Hair follicular keratinocyte (primary cell): ENCODE measurements around the gene PARP15. TPM values are rescaled to one million over a fixed set of nuclear protein-coding genes. Genes with fewer than 3 reads are reported as not detected.

Experiments used
- total RNA-seq: library from RNA; depleted of rRNA; stranded (reverse); fragments of >200 nt; gene quantifications from 2 replicates; pipeline ENCODE4 v1.2.3, GENCODE V29; 2015

The PARP15 gene
- total RNA-seq = 0.04 TPM in 1 of 2 replicates, not detected in the other

DNA sequence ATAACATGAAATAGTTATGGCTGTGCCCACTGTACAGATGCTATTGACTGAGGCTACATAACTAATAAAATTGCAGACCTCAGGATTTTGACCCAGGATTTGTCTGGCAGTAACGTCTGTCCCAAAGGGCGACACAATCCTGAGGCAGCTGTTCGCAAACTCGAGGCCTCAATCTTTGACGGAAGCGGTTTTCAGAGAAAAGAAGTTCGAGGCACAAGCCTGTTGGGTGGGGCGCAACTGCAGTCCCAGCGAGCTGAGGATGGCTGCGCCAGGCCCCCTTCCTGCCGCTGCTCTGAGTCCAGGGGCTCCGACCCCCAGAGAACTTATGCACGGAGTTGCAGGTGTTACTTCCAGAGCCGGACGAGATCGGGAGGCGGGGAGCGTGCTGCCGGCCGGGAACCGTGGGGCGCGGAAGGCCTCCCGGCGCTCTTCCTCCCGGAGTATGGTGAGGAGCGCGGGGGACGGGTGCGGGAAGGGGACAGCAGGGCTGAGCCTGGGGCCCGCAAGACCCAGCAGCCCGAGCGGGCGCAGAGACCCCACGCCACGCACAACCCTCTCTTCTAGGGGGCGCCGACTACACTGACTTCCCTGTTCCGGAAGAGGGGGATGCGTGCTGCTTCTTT lies at the start of gene PARP15:
Gene PARP15, plus strand, starts transcription at position 242 of the 623 bp plus-strand sequence. Its CDS starts 18 bp downstream, at position 260.

DNA sequence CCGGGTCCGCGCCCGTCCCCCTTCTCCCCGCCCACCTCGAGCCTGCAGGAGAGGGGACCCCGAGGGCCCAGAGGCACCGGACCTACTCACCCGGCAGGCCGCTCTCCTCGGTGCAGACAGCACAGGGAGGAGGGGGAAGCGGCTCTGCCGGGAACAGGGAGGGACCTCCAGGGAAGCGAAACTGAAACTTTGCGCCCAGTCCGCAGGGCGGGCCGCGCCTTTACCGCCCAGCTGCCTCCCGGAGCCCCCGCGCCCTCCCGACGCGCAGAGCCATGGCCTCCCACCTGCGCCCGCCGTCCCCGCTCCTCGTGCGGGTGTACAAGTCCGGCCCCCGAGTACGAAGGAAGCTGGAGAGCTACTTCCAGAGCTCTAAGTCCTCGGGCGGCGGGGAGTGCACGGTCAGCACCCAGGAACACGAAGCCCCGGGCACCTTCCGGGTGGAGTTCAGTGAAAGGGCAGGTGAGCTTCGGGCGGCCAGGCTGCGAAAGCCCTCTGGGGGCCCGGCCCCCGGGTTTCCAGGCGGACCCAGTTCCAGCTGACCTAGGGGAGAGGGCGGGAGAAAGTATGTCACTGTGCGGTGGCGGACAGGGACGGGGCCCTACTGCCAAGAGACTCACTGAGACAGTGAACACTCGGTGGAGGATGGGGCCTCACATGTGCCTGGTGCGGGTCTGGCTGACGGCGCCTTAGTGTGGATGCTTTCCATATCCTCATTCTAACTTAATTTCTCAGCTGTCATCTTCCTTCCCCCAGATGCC lies 13.1 kb upstream of the PARP15 start, which contains the start of the genes DTX3L and PARP9:
Gene DTX3L, plus strand, starts transcription at position 184 of the 758 bp plus-strand sequence. Its CDS starts 89 bp downstream, at position 273.
Gene PARP9, minus strand, starts transcription at position 146 of the 758 bp plus-strand sequence. CDS start 4,680 bp downstream, outside the sequence.

DNA sequence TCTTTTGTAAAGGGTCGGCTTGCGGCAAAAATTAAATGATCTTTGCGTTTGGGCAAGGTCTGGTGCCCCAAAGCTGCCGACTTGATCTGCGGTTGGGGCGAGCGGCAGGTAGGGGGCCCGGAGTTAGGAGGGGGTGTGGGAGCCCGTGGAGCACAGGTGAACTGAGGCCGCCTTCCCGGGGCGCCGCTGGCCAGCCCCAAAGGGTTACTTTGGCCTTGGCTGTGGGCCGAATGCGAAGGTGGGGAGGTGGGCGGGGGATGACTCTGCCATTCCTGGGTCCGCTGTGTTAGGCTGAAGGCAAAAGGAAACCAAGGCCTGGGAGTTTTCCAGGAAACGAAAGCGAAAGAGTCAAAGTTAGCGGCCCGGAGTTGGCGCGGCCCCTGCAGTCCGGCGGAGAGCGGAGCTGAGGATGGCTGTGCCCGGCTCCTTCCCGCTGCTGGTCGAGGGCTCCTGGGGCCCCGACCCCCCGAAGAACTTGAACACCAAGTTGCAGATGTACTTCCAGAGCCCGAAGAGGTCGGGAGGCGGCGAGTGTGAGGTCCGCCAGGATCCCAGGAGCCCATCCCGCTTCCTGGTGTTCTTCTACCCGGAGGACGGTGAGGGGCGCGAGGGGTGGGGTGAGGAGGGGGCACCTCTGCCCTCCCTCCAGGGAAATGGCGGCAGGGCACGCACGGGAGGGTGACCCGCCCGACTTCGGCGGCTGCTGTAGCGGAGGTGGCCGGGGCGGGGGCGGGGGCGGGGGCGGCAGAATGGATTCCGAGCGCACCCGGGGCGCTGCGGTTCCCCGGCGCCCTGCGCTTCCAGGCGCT lies 103.2 kb downstream of the PARP15 start, which contains the start of gene PARP14:
Gene PARP14, plus strand, starts transcription at position 365 of the 809 bp plus-strand sequence. Its CDS starts 45 bp downstream, at position 410.

Other genes starting within 250 kb of the PARP15 start
- gene MIX23, start 194.4 kb upstream of the PARP15 start, total RNA-seq = 17.5 and 31.5 TPM in 2 replicates
- 32.1 and 44.3 TPM in 2 replicates for gene FAM162A, start 193.5 kb upstream of the PARP15 start, total RNA-seq
- 1.8 and 2.0 TPM in 2 replicates for gene WDR5B, start 161.6 kb upstream of the PARP15 start, total RNA-seq
- 21.1 and 24.9 TPM in 2 replicates for gene KPNA1, start 62.7 kb upstream of the PARP15 start, total RNA-seq
- 5.8 and 7.3 TPM in 2 replicates for gene PARP9, start 13.3 kb upstream of the PARP15 start, total RNA-seq
- 8.5 and 10.9 TPM in 2 replicates for gene DTX3L, start 13.3 kb upstream of the PARP15 start, total RNA-seq
- 7.4 and 13.7 TPM in 2 replicates for gene PARP14, start 103.2 kb downstream of the PARP15 start, total RNA-seq
- 6.4 and 9.0 TPM in 2 replicates for gene HSPBAP1, start 216.2 kb downstream of the PARP15 start, total RNA-seq
- 14.4 and 19.8 TPM in 2 replicates for gene SLC49A4, start 217.4 kb downstream of the PARP15 start, total RNA-seq